Esophagus squamous epithelium (tissue), 4 donors: ENCODE measurements around the gene SVBP.

Experiments used
- POLR2A ChIP-seq, 4 donors: fragments of 450-650 bp; IDR thresholded peaks; one replicate each; pipeline ENCODE4 v1.6.1; 2017; ENCODE audit warnings: antibody characterized with exemption in 4 of 4, mild to moderate bottlenecking in 4 of 4, moderate library complexity in 3 of 4
- TF ChIP-seq, protein P1 (sequence below), 6 experiments: fragments of 450-650 bp in 4 of 6; fragments of 200-600 bp in 2 of 6; sonication (generic) in 2 of 6; IDR thresholded peaks; one replicate each; pipeline ENCODE4 v1.5.1; 2016 to 2019; ENCODE audit warnings: antibody characterized with exemption in 6 of 6, mild to moderate bottlenecking in 4 of 6, moderate library complexity in 4 of 6

DNA sequence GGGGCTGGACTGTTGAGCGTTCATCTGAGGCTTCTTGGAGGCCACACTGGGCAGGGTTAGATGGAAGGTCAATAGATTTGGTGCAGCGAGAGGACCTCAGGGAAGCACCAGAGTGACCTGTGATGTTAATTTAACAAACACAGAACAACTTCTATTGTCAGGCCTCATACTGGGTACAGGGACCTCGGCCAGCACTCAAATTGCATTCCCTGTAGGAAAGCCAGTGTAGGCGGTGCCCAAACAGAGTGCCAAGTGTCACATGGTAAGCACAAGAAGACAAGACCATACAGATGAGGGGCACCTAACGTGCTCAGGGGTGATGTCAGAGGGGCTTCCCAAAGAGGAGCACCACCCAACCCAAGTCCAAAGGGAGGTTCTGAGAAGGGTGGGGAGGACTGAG is 31.1 kb downstream of the SVBP start:
- TF ChIP-seq, protein P1, sequence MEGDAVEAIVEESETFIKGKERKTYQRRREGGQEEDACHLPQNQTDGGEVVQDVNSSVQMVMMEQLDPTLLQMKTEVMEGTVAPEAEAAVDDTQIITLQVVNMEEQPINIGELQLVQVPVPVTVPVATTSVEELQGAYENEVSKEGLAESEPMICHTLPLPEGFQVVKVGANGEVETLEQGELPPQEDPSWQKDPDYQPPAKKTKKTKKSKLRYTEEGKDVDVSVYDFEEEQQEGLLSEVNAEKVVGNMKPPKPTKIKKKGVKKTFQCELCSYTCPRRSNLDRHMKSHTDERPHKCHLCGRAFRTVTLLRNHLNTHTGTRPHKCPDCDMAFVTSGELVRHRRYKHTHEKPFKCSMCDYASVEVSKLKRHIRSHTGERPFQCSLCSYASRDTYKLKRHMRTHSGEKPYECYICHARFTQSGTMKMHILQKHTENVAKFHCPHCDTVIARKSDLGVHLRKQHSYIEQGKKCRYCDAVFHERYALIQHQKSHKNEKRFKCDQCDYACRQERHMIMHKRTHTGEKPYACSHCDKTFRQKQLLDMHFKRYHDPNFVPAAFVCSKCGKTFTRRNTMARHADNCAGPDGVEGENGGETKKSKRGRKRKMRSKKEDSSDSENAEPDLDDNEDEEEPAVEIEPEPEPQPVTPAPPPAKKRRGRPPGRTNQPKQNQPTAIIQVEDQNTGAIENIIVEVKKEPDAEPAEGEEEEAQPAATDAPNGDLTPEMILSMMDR (IDR thresholded peaks at IDR 0.05), result no peak
- TF ChIP-seq POLR2A (IDR thresholded peaks at IDR 0.05), result no peak
